GM12874 (cell line): ENCODE data around the gene E2F1.

Experiments used
- CTCF ChIP-seq: IDR thresholded peaks from 2 replicates; pipeline ENCODE4 v1.5.1; 2011; ENCODE audit warnings: low read depth, mild to moderate bottlenecking, control low read depth, low read length, moderate library complexity; ENCODE audit not compliant: insufficient read depth

The E2F1 gene

GRCh38 chr20:33635341-33635740 lies 50.8 kb downstream of the E2F1 start:
- TF ChIP-seq CTCF: no peak

GRCh38 chr20:33630507-33630906 lies 55.7 kb downstream of the E2F1 start:
- TF ChIP-seq CTCF: no peak

- no peak for TF ChIP-seq CTCF
These were observed 56.2 kb downstream of the E2F1 start for GRCh38 chr20:33629979-33630378.

GRCh38 chr20:33629533-33629932 lies 56.7 kb downstream of the E2F1 start:
- TF ChIP-seq CTCF: no peak

GRCh38 chr20:33627577-33628216 lies 58.5 kb downstream of the E2F1 start:
- no peak for TF ChIP-seq CTCF

GRCh38 chr20:33626190-33626589 lies 60.0 kb downstream of the E2F1 start:
- no peak for TF ChIP-seq CTCF
